ENCODE data around the gene SIPA1L3.

DNA sequence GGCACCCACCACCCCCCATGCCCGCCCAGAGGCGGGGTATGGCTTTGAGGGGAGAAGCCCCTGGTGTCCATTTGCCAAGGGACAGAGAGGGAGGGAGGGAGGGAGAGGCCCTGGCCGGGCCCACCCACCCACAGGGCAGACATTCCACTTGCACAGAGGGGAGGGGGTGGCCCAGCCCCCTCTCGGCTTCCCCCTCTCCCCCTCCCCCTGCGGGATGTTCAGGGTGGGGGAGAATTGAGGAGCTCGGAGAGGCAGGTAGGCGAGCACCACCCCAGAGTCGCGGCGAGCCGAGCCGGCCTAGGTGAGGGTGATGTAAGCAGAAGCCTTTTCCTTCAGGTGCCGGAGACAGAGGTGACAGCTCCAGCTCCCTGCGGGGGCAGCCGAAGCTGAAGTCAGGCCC lies 304.8 kb downstream of the SIPA1L3 start:
- TF ChIP-seq YY1 (IDR thresholded peaks at IDR 0.05; ENCODE audit: insufficient read depth, insufficient read length) (no peak), ZNF274 (IDR thresholded peaks at IDR 0.05; ENCODE audit: low read depth, low read length) (no peak), SUZ12 (IDR thresholded peaks at IDR 0.05; ENCODE audit: extremely low read depth, insufficient read depth, insufficient read length) (no peak)
